ENCODE measurements around the gene TGFBI. TPM values are rescaled to one million over a fixed set of nuclear protein-coding genes. Genes with fewer than 3 reads are reported as not detected.

The TGFBI gene
- polyA plus RNA-seq, 1 experiment = 2,219 TPM

DNA sequence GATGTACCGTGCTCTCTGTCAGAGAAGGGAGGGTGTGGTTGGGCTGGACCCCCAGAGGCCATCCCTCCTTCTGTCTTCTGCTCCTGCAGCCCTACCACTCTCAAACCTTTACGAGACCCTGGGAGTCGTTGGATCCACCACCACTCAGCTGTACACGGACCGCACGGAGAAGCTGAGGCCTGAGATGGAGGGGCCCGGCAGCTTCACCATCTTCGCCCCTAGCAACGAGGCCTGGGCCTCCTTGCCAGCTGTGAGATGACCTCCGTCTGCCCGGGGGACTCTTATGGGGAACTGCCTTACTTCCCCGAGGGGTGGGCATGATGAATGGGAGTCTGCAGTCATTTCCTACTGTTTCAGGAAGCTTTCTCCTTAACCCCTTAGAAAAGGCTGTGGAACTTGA lies 17.5 kb downstream of the TGFBI start:
- Histone ChIP-seq H3K4me3 (ENCODE audit: low read depth, low read length) (no peak overlapping the region), H3K27me3 (ENCODE audit: control insufficient read depth, insufficient read depth, low read length) (no peaks in the 10 kb centered on the region), H3K27ac (ENCODE audit: low read depth, low read length) (peak overlapping the region; percentile 11), H3K9me3 (ENCODE audit: control insufficient read depth, insufficient read depth, low read length) (no peaks in the 10 kb centered on the region)
- TF ChIP-seq, protein P1, sequence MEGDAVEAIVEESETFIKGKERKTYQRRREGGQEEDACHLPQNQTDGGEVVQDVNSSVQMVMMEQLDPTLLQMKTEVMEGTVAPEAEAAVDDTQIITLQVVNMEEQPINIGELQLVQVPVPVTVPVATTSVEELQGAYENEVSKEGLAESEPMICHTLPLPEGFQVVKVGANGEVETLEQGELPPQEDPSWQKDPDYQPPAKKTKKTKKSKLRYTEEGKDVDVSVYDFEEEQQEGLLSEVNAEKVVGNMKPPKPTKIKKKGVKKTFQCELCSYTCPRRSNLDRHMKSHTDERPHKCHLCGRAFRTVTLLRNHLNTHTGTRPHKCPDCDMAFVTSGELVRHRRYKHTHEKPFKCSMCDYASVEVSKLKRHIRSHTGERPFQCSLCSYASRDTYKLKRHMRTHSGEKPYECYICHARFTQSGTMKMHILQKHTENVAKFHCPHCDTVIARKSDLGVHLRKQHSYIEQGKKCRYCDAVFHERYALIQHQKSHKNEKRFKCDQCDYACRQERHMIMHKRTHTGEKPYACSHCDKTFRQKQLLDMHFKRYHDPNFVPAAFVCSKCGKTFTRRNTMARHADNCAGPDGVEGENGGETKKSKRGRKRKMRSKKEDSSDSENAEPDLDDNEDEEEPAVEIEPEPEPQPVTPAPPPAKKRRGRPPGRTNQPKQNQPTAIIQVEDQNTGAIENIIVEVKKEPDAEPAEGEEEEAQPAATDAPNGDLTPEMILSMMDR (IDR thresholded peaks at IDR 0.05; ENCODE audit: low read depth, low read length) = no peak
- ChIA-PET POLR2A (interaction anchor here (1.1 kb wide), 1 partner anchor 11 kb away, joined by 4 read pairs; no protein-coding TSS in a partner anchor), CTCF (interaction anchor here (0.8 to 2.1 kb wide), 2 partner anchors 12 to 101 kb away, joined by 3 to 10 read pairs; no protein-coding TSS in a partner anchor)
- DNase-seq (ENCODE audit: low read depth, low spot score) = no peak

DNA sequence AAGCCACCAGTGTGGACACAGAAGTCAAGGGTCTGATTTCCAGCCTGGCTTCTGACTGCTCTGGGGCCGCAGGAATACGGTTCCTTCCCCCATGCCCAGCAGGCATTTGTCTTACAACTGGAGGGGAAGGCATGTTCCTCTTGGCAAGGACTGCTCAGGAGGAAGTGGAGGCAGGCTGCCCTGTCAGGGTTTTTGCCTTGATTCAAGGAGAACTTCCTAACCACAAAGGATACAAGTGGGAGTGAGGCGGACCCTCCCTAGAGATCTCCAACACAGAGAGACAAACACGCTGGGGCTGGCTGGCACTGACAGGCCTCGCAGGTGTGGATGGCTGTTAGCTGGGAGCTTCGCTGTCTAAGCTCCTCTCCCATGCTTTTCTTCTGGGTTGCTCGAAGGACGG lies 19.1 kb downstream of the TGFBI start:
- CTCF ChIA-PET = no interaction called here
- H3K4me3 ChIP-seq (ENCODE audit: low read depth, low read length) = no peak overlapping the region
- no peak overlapping the region for H3K27ac ChIP-seq (ENCODE audit: low read depth, low read length)
- POLR2A ChIA-PET = no interaction called here
- no peak for DNase-seq (ENCODE audit: low read depth, low spot score)
- TF ChIP-seq, protein P1 (IDR thresholded peaks at IDR 0.05; ENCODE audit: low read depth, low read length) = no peak
- H3K9me3 ChIP-seq (ENCODE audit: control insufficient read depth, insufficient read depth, low read length) = no peaks in the 10 kb centered on the region
- no peaks in the 10 kb centered on the region for H3K27me3 ChIP-seq (ENCODE audit: control insufficient read depth, insufficient read depth, low read length)

DNA sequence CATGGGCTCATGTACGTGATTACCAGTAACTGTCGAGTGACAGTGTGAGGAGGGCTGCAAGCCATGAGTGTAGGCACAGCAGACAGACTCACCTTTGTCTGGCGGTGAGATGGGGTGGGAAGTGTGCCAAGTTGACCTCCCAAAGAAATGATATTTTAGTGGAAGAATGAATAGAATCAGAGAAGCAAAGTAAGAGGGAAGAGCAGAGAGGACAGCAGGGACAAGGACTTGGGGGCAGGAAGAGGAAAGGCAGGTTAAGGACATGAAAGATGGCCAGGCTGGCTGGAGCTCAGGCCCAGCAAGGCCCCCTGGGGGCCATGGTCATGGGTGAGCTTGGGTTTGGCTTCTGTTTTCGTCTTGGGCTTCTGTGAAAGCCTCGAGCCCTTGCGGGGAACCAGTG lies 20.2 kb downstream of the TGFBI start:
- H3K4me3 ChIP-seq (ENCODE audit: low read depth, low read length) = no peak overlapping the region
- no peak overlapping the region for H3K27ac ChIP-seq (ENCODE audit: low read depth, low read length)
- ChIA-PET POLR2A (interaction anchor here (0.6 kb wide), 1 partner anchor 11 kb away, joined by 4 read pairs; no protein-coding TSS in a partner anchor), CTCF (no interaction called here)
- TF ChIP-seq, protein P1 (IDR thresholded peaks at IDR 0.05; ENCODE audit: low read depth, low read length) = no peak
- H3K27me3 ChIP-seq (ENCODE audit: control insufficient read depth, insufficient read depth, low read length) = no peaks in the 10 kb centered on the region
- DNase-seq (ENCODE audit: low read depth, low spot score) = no peak
- no peaks in the 10 kb centered on the region for H3K9me3 ChIP-seq (ENCODE audit: control insufficient read depth, insufficient read depth, low read length)

DNA sequence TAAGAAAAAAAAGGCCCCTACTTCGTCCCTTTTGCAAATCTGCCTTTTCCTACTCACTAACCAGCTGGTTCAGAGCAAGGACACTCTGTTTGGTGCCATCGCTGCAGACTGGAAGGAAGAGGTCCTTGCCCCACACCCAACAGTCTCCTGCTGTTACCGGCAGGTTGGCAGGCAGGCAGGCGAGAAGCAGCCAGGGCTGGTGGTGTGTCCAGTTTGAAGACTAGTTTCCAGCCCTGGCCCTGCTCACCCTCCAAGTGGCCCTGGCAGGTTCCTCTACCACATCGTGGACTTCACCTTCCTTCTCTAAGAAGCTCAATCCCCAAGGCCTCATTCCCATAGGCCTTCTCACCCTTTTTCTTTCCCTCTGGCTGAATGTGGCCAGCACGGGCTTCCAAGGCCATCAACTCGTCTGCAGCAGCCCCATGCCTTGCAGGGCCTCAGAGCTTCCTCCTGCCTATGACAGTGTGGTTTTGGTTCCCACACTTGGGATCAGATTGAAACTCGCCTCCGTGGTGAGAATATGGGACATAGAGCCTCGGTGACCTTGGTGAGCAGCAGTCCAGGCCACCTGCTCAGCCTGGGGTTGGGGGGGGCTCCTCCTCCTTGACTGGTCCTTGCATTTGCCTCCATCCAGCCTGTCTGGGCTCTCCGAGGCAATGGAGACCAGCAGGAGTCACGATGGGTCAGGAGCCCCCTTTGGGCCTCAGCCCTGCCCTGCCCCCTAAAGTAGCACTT lies 22.9 kb downstream of the TGFBI start:
- H3K27ac ChIP-seq (ENCODE audit: low read depth, low read length) = peak overlapping the region; percentile 39
- no peaks in the 10 kb centered on the region for H3K27me3 ChIP-seq (ENCODE audit: control insufficient read depth, insufficient read depth, low read length)
- no peak for DNase-seq (ENCODE audit: low read depth, low spot score)
- POLR2A ChIA-PET = interaction anchor here (1.0 kb wide), 1 partner anchor 23 kb away, joined by 3 read pairs; the partner anchor contains the start of gene TGFBI
- TF ChIP-seq, protein P1 (IDR thresholded peaks at IDR 0.05; ENCODE audit: low read depth, low read length) = no peak
- CTCF ChIA-PET = interaction anchor here (0.5 to 7.6 kb wide), 2 partner anchors 99 to 106 kb away, joined by 4 to 53 read pairs; no protein-coding TSS in a partner anchor
- H3K9me3 ChIP-seq (ENCODE audit: control insufficient read depth, insufficient read depth, low read length) = no peaks in the 10 kb centered on the region
- H3K4me3 ChIP-seq (ENCODE audit: low read depth, low read length) = no peak overlapping the region

DNA sequence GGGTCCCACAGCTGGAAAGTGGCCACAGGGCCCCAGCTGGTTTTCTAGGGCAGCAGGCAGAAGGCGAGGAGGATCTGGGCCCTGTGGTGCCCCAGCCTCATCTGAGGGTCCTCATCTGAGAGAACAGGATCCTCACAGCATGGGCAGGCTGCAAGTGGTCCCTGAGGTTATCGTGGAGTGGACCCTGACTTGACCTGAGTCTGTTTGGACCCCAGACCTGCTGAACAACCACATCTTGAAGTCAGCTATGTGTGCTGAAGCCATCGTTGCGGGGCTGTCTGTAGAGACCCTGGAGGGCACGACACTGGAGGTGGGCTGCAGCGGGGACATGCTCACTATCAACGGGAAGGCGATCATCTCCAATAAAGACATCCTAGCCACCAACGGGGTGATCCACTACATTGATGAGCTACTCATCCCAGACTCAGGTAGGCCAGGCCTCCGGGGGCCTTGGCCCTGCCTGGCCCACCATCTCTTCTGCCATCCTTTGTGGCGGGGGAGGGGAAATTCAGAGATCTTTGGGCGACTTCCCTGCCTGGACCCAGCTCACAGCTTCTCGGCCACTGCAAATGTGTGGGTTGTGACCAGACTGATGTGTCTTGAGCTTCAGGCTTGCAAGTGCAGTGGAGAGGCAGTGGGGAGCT lies 24.0 kb downstream of the TGFBI start:
- Histone ChIP-seq H3K27ac (ENCODE audit: low read depth, low read length) (peak overlapping the region; percentile 85), H3K4me3 (ENCODE audit: low read depth, low read length) (no peak overlapping the region), H3K27me3 (ENCODE audit: control insufficient read depth, insufficient read depth, low read length) (no peaks in the 10 kb centered on the region), H3K9me3 (ENCODE audit: control insufficient read depth, insufficient read depth, low read length) (no peaks in the 10 kb centered on the region)
- TF ChIP-seq, protein P1 (IDR thresholded peaks at IDR 0.05; ENCODE audit: low read depth, low read length) = no peak
- no peak for DNase-seq (ENCODE audit: low read depth, low spot score)
- ChIA-PET CTCF (interaction anchor here (0.6 to 7.6 kb wide), 2 partner anchors 92 to 107 kb away, joined by 3 to 53 read pairs; no protein-coding TSS in a partner anchor), POLR2A (interaction anchor here (1.0 to 2.0 kb wide), 2 partner anchors 15 to 59 kb away, joined by 4 to 6 read pairs; no protein-coding TSS in a partner anchor)

All from AG04450 (cell line).